Testis (tissue), 2 donors: ENCODE results near the gene COX7A1.

Experiments used
- CTCF ChIP-seq, 3 experiments: fragments of 450-650 bp in 2 of 3; fragments of 200-600 bp in 1 of 3; sonication (generic) in 1 of 3; IDR thresholded peaks; one replicate each; pipeline ENCODE4 v1.5.1; 2016 to 2019; ENCODE audit warnings: antibody characterized with exemption in 3 of 3, mild to moderate bottlenecking in 2 of 3, moderate library complexity in 1 of 3
- POLR2A ChIP-seq: fragments of 450-650 bp; IDR thresholded peaks from one replicate; pipeline ENCODE4 v1.6.1; 2017; ENCODE audit warnings: antibody characterized with exemption, mild to moderate bottlenecking, moderate library complexity

GRCh38 chr19:36163813-36164212 is 11.6 kb upstream of the COX7A1 start:
- TF ChIP-seq CTCF (IDR thresholded peaks at IDR 0.05) (no peak), POLR2A (no peak)
